Astrocyte of the cerebellum (primary cell): Measurements from ENCODE around the gene VAPB.

Source experiments
- DNase-seq: peaks from one replicate; pipeline ENCODE4 v3.0.0-alpha.2; 2011; ENCODE audit warnings: low read depth
- H3K4me3 ChIP-seq: 2 replicates; pipeline ENCODE4 v1.5.1; 2011; ENCODE audit warnings: mild to moderate bottlenecking, low read depth, low read length, moderate library complexity
- CTCF ChIP-seq: IDR thresholded peaks from 2 replicates; pipeline ENCODE4 v1.5.1; 2012; ENCODE audit warnings: low read length, low read depth, moderate library complexity, mild to moderate bottlenecking; ENCODE audit errors: missing control alignments
- in situ Hi-C: cut with HindIII; loops from 2 replicates; pipeline ENCODE4 v1.10.0; 2017; ENCODE audit warnings: low sequenced_read_pairs

VAPB gene

GRCh38 chr20:58483051-58483450, 94.0 kb downstream of the VAPB start:
- H3K4me3 ChIP-seq = no peak overlapping the region
- in situ Hi-C loops = no loop called here
- DNase-seq = no peak
- TF ChIP-seq CTCF = no peak

- in situ Hi-C loops = no loop called here
- H3K4me3 ChIP-seq = no peak overlapping the region
- no peak for TF ChIP-seq CTCF
- no peak for DNase-seq
Measured at GRCh38 chr20:58483470-58483869, 94.4 kb downstream of the VAPB start.

GRCh38 chr20:58485393-58485792, 96.4 kb downstream of the VAPB start:
- TF ChIP-seq CTCF = no peak
- DNase-seq = peak; percentile 50
- in situ Hi-C loops = no loop called here
- H3K4me3 ChIP-seq = no peak overlapping the region

GRCh38 chr20:58486207-58486606, 97.2 kb downstream of the VAPB start:
- no peak overlapping the region for H3K4me3 ChIP-seq
- TF ChIP-seq CTCF = no peak
- in situ Hi-C loops = no loop called here
- no peak for DNase-seq

GRCh38 chr20:58492074-58492718, 103.2 kb downstream of the VAPB start:
- H3K4me3 ChIP-seq = no peak overlapping the region
- TF ChIP-seq CTCF = no peak
- in situ Hi-C loops = no loop called here
- DNase-seq = no peak

GRCh38 chr20:58492795-58493524, 103.9 kb downstream of the VAPB start:
- no peak overlapping the region for H3K4me3 ChIP-seq
- TF ChIP-seq CTCF = no peak
- DNase-seq = no peak
- in situ Hi-C loops = no loop called here
